OCI-LY1 (cell line): ENCODE measurements around the gene CD207.

ENCODE experiments used
- EZH2 ChIP-seq: fragments of 200-600 bp; sonication (generic), shearing (Covaris generic); IDR thresholded peaks from 2 replicates; pipeline ENCODE4 v1.8.0; 2017; ENCODE audit warnings: borderline replicate concordance, mixed run types, mild to moderate bottlenecking, antibody characterized with exemption, low read length, moderate library complexity, mixed read lengths
- TF ChIP-seq, protein P1 (sequence below): fragments of 200-600 bp; sonication (generic), shearing (Covaris generic); IDR thresholded peaks from 2 replicates; pipeline ENCODE4 v1.5.1; 2017; ENCODE audit warnings: mild to moderate bottlenecking, antibody characterized with exemption, low read length, moderate library complexity, mixed read lengths

DNA sequence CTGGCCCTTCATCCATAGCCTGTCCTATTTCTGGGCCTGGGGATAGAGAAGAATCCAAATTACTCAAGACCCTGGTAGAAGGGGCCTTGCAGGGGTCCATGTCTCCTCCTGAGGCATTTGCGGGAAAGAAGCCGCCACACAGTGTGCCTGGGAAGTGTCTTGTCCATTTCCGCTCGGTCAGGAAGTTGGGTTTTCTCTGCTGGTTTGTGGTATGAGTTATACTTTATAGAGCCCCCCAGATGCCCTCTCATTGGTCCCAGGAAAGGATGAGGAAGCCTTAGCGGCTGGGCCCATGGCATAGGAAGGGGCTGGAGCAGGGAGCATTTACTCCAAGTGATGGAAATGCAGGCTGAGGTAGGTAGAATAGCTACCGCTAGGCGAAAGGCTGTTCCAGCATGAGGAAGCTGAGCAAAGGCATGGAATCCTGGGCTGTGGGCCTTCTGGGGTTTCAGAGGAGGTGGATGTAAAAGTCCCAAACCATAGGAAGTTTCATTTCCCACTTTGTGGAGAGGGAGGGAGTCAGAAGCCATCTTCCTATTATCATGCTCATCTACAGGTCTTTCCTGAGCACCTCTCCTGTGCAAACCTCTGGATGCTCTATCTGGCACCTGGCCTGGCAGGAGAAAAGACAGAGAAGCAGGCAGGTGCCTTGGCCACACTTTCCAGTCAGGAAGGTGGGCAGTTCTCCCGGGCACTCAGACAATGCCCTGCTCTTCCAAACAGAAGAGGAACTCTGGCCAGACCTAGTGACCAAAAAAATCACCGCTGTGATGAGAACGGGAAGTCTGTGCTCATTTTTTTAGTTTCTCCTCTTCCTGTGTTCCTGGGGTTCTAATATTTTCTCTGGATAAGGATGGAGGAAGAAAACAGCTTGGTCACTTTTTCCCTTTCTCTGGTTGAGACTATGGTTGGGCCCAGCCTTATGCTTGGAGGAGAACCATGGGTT lies 2.6 kb upstream of the CD207 start:
- TF ChIP-seq, protein P1, sequence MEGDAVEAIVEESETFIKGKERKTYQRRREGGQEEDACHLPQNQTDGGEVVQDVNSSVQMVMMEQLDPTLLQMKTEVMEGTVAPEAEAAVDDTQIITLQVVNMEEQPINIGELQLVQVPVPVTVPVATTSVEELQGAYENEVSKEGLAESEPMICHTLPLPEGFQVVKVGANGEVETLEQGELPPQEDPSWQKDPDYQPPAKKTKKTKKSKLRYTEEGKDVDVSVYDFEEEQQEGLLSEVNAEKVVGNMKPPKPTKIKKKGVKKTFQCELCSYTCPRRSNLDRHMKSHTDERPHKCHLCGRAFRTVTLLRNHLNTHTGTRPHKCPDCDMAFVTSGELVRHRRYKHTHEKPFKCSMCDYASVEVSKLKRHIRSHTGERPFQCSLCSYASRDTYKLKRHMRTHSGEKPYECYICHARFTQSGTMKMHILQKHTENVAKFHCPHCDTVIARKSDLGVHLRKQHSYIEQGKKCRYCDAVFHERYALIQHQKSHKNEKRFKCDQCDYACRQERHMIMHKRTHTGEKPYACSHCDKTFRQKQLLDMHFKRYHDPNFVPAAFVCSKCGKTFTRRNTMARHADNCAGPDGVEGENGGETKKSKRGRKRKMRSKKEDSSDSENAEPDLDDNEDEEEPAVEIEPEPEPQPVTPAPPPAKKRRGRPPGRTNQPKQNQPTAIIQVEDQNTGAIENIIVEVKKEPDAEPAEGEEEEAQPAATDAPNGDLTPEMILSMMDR = no peak
- no peak for TF ChIP-seq EZH2
